Muscle of arm (tissue), 14 donors: ENCODE results near the gene ANKRD53. TPM values are rescaled to one million over a fixed set of nuclear protein-coding genes. Genes with fewer than 3 reads are reported as not detected.
A peak's percentile ranks its signal among the peaks of the same experiment; 100 is the strongest.

Source experiments
- DNase-seq: peaks from one replicate; pipeline ENCODE4 v3.0.0-alpha.2; 2013
- long read RNA-seq, 11 donors: transcript quantifications; one replicate each; lab custom pipeline, GENCODE V29; 2026
- polyA plus RNA-seq, 12 donors: library from polyadenylated mRNA; unstranded; fragments of 120-200 nt; gene quantifications; one replicate each; pipeline ENCODE4 v1.2.1, GENCODE V29; 2013; ENCODE audit not compliant: insufficient read length in 12 of 12

Gene ANKRD53, protein sequence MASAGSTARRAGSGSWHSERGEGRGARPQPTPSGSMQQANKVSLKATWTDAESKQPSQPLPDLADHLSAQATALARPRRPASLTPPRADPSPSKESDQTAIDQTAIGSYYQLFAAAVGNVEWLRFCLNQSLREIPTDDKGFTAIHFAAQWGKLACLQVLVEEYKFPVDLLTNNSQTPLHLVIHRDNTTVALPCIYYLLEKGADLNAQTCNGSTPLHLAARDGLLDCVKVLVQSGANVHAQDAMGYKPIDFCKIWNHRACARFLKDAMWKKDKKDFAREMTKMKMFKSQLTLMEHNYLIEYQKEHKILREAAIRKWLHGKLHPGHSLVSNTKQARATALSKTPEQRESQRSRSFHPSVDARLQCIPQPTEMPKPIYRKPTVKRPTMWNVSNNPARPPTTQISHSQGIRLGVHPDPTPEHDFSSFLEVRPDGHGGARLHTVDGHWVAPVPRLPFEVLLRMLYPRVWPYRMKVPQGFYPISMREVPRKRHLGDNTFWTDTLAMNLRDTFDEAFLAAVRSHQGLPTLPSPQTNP
- polyA plus RNA-seq = 1 to 10 TPM in 8 of 12 donors, under 1 TPM in 2, not detected in 2; 0.71 to 2.6 (median 1.3) TPM
- long read RNA-seq, donor 1 = 0 reads
- long read RNA-seq, donor 2 = 0 reads
- long read RNA-seq, donor 3 = 0 reads
- long read RNA-seq, donor 4 = 0 reads
- long read RNA-seq, donor 5 = 0 reads
- long read RNA-seq, donor 6 = 0 reads
- long read RNA-seq, donor 7 = 0 reads
- long read RNA-seq, donor 8 = 0 reads
- long read RNA-seq, donor 9 = 0 reads
- long read RNA-seq, donor 10 = 0 reads
- long read RNA-seq, donor 11 = 0 reads

DNA sequence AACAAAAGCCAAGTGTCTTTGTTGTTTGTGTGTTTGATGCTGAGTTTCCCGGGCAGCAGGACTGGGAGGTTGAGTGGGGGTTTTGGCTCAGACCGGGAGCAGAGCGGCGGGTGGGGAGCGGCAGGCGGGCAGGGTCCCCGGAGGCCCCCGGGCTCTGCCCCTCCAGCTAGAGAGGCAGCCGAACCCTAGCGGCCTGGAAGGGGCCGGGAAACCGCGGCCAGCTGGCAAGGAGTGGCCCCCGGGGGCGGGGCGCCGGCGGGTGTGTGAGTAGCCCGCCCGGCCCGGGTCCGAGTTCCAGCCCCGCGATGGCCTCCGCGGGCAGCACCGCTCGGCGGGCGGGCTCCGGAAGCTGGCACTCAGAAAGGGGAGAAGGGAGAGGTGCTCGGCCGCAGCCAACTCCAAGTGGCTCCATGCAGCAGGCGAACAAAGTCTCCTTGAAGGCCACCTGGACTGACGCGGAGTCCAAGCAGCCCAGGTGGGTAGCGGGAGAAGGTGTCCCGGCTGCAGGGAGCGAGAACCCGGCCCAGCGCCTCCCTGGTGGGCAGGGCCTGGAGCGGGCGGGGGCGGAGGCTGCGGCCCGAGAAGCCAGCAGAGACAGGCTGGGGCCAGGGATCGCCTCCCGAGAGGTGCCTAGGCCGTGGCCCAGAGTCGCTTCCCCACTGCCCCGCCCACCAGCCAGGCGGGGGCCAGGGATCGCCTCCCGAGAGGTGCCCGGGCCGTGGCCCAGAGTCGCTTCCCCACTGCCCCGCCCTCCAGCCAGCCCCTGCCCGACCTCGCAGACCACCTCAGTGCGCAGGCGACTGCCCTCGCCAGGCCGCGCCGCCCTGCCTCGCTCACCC, at the start of gene ANKRD53:
TSS of gene ANKRD53 (plus strand) at position 290 of the 839 bp plus-strand sequence. CDS start at position 306, 16 bp downstream.
- DNase-seq = peak; percentile 48

DNA sequence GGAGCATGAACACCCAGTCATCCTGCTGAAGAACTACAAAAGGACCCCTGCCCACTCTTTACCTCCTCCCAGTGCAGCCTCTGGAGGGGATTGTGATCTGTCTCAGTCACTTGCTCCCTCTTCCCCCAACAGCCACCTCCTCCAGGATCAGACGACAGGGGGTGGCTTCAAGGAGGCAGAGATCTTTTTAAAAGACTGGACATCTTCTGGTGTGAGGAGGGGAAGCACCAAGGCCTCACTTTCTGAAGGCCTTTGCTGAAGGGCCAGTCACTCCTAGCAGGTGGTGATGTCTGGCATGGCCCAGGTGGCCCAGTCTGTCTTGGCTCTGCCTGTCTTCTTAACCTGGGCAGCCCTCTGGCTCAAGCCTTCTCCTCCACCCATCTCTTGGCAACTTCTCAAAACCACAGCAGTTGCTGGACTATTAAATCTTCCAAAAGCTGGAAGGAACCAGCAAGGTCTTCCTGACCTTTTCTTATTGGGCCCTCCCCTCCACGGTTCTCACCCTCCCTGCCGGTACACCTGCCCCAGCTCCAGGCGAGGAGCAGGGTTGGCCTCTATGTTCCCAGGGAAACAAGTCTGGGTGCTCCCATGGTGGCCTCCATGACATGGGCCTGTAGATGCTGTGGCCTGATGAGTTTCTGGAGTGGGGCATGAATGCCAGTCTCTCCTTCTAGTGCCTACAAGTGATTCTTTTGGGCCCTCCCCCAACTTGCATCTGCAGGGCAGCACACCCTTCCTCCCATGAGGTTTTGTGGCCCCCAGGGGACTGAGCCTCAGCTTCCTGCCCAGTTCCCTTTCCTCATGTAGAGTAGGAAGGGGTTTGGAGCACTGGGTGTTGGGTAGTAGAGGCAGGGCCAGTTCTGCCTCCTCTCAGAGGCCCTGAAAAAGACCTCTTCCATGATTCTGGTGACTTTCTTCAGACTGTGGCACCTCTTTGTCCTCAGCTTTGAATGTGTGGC, 47.8 kb upstream of the ANKRD53 start:
- DNase-seq = no peak

DNA sequence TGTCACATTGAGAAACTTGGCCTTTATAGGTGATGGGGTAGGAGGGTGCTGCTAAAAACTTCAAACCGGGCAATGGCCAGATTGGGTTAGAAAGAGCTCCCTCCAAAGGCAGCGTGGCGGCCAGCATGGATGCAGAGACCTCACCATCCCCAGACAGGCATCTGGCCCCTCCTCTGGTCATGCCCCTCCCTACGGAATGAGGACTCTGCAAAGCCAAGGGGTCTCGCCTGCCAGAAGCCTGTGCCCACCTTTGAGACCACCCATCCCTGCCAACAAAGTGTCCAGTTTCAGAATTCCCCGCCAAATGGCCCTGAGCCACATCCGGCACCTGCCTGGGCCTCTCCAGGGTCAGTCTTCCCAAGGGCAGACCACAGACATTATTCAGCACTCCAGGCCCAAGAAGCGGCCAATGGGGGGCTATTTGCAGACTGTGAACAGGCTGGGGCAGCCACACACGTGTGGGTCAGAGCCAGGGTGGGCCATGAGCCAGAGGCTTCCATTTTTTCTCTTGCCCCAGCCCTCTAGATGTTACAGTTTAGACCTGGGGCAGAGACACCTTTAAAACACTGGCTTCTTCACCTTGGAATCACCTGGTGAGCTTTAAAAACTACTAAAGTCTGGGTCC, 46.9 kb upstream of the ANKRD53 start:
- DNase-seq = no peak

DNA sequence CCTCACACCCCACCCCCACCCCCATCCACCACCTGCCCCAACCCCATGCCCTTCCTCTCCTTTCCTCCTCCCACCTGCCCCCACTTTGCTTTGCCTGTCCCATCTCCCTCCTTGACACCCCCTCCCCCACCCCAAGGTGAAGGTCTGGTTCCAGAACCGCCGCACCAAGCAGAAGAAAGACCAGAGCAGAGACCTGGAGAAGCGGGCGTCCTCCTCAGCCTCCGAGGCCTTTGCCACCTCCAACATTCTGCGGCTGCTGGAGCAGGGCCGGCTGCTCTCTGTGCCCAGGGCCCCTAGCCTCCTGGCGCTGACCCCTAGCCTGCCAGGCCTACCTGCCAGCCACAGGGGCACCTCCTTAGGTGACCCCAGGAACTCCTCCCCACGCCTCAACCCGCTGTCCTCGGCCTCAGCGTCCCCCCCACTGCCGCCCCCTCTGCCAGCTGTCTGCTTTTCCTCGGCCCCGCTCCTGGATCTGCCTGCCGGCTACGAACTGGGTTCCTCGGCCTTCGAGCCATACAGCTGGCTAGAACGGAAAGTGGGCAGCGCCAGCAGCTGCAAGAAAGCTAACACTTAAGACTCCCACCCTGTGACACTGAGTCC, 45.7 kb upstream of the ANKRD53 start:
- DNase-seq = no peak

DNA sequence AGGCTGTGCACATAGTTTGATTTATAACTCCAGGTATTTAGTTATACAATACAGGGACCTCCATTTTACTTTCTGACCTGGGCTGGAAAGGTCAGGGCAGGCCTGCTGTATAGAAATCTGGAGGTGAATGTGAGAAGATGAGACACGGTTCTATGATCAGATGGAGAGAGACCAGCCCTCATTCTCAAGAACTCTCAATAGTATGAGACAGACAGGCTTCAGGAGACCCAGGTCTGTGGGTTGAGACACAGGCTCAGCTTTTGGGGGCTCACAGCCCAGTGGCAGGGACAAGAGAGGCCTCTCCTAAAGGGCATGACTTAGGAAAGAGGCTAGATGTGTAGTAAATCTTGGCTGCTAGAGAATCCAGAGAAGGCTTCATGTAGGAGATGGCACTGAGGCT, 43.4 kb upstream of the ANKRD53 start:
- no peak for DNase-seq

DNA sequence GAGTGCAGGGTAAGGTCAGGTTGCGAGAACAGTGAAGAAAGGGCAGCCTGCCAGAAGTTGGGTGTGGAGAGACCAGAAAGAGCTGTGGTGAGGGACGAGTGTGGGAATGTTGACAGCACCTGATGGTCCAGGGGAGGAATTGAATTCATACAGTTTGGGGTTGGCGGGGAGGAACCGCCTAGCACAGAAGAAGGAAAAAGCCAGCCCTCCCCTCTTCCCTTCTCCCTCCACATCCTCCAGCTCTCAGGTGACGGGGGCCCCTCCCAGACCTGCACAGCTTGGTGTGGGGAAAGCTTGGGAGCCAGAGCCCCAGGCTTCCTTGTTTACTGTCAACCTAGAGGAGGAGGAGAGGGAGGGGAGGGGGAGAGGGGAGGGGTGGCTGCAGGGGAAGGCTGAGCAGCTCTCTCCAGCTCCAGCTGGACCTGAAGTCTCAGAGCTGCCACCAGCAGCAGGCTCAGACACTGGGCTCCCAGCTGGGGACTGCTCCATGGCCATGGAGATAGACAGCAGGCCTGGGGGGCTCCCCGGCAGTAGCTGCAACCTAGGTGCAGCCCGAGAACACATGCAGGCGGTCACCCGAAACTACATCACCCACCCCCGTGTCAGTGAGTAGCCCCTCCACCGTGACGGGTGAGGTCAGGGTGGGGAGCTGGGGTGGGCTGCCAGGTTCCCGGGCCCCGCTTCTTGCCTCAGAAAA, 42.8 kb upstream of the ANKRD53 start, which contains the start of gene ATP6V1B1:
TSS of gene ATP6V1B1 (plus strand) at position 433 of the 697 bp plus-strand sequence. CDS start at position 488, 55 bp downstream.
- no peak for DNase-seq

DNA sequence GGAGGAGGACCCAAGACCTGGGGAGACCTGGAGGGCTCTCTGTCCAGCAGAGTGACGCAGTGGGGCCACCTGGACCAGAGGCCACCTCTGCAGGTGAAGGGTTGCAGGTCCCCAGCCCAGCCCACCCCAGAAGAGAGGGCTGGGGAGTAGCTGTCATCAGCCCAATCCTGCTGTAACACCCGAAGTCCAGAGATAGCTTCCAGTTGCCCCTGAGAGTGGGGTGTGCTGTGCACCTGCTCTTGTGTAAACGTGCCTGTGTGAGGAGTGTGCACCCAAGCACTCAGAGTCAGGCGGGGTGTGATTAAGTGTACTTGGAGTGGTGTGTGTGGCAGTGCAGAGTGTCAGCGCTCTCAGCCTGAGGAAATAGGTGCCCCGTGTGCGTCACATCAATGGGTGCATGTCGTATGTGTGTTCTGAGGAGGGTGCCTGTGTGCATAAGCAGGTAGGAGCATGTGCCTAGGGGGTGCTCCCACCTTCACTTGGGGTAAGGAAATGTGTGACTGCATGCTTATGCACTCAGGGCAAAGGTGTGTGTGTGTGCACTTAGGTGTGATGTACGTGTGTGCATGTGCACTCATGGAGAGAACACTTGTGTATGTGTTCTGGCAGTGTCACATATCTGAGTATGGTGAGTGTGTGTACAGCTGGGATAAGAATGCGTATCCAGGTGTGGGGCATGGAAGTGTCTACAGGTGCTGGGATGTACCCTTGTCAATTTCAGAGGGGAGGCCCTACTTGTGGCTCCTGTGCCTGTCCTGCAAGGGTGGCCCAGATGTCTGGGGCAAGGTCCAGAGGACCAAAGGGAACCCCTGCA, 42.1 kb upstream of the ANKRD53 start:
- DNase-seq = no peak

DNA sequence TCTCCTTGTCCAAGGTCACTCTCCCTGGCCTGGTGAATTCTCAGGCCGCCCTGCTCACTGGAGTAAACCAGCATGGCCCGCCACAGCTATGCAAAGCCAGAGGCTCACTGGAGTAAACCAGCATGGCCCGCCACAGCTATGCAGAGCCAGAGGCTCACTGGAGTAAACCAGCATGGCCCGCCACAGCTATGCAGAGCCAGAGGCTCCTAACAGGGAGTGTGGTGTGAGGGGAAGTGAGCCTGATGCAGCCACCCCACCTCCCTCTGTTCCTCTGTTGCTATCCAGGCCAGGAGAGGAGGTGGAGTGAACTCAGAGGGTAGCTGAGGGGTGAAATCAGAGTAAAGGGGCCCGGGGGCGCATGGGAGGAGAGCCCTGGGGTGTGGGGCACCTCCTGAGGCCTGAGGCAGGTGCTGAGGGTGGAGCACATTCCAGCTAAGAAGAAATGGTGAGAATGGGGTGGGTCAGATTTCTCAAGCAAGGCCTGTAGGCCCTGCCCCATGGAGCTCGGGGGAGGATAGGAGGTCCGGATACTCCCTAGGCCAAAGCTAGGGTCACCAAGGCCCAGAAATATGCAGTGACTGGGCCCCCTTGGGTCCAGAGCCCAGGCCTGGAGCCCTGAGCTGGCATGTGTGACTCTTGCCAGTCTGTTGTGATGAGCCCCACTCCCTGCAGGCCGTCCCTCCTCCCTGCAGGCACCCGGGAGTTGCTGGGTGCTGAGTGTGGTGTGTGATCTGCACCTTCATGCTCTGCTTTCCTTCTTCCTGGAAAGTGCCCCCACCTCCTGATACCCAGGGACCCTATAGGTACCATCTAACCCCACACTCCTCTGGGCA, 41.2 kb upstream of the ANKRD53 start:
- DNase-seq = no peak

DNA sequence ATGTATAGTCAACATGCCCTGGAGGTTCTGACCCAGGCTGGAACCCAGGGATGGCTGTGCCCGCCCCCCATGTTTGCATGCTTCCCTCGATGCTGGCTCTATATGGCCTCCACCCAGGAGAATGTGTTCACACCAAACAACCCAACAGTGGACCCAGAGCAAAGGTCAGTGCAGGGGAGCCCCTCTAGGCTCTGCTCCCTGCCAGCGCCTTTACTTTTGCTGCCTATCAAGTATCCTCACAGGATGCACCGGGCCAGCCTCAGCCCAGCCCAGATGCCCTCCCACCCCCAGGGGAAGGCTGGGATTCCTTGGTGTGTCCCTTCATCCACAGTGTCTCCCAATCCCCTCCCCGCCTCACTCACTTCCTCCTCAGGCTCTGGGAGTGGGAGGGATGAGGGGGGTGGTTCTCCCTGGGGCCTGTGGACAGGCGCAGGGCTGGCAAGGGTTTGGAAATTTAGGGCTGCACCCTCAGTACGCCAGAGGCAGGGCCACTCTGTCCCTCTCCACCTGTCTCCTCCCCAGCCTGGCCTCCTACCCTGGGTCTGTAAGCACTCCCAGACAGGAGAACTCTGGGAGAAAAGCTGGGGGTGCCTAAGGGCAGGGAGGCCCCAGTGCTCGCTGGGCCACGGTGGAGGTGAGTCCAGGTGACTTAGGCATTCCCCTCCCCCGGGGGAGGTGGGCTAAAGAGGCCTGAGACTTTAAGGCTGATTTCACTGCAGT, 40.4 kb upstream of the ANKRD53 start:
- DNase-seq = no peak

DNA sequence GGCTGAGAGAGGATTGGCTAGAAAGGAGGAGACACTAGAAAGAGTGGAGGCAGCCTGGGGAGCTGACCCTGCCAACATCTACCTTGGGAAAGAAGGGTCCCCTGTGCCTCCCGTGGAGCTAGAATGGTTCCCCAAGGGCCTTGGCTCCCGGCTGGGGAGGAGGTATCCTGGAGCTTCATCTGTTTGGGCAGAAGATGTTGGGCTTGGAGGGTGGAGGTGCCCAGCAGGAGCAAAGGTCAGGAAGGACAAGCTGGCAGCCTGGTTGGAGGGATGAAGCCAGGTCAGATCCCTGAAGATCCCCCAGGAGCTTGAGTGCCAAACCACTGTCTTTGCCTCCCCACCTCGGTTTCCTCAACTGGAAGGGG, 39.9 kb upstream of the ANKRD53 start:
- no peak for DNase-seq

DNA sequence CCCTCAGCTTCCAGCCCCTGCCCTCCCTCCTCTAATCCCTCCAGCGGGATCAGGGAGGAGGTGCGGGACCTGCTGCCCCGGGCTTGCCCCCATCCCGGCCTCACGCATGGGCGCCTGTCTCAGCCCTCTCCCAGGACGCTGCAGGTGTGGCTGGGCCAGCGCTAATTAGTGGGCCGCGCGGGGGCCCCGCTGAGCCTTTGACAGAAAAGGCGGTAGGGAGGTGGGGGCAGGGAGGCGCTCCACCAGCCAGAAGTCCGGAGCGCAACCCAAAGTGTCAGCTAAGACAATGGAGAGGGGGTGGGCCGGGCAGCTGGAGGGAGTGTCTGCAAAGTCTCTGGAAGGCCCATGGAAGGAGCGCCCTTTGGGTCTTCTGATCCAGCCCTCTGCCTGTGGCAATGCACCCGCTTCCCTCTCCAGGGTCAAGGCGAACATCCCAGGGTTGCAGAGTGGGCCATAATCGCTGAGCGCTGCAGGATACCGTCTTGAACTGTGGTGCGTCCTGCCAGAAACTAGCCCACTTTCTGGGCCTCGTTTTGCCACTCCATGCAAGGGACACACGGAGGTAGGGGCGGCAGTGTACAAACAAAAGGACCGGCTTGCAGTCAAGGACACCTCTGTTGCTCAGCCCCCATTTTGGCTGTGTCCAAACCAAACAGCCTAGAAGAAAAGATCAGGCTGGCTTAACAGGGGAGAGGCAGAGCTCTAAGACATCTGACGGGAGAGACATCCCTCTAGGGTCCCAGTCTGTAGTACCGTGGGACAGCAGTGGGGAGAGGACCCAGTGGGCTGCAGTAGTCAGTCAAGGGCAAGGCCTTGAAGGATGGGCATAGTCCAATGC, 39.2 kb upstream of the ANKRD53 start:
- no peak for DNase-seq

DNA sequence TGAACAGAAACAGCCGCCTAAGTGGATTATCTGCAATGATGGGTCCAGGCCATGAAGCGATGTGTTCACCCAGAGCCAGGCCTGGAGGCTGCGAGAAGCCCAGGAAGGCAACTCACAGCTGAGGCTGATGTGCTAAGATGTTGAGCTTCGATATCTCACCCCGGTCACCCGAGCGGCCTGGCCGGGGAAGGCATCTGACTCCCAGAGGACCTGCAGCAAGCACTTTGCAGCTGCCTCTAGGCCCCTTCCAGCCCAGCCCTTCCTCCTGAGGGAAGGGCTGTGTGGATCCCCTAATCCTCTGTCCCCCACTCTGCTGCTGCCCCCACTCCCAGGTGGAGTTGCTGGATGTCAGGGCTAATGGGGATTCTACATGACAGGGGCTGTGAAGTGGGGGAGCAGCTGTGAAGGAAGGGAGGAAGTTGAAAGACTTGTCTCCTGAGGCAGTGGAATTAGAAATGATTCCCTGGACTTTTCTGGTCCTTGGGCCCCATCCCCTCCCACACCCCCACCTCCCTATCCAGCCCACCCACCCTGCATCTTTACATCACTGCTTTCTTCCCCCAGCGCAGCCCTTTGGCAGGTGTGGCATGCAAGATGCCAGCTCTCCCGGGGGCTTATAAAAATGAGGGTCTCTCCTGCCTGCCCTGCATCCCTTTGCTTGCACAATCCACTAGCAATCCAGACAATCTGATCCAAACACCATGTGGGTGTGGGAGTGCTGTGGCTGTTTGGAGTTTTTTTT, 38.4 kb upstream of the ANKRD53 start:
- DNase-seq = no peak

DNA sequence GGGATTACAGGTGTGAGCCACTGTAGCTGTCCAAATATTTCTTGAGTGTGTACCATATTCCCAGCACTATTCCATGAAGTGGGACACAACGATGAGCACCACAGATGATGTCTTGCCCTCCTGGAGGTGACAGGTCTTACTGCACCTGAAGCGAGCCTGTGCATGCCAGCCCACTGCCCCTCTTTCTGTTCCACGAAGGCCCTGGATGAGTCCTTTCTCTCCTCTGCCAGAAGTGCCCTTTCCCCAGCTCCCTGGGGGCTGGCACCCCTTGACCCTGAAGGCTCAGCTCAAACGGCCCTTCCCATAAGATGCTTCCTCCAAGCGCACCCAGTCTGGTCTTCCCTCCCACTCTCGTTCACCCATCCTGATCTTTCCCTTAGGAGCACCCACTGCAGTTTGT, 37.2 kb upstream of the ANKRD53 start:
- DNase-seq = no peak

DNA sequence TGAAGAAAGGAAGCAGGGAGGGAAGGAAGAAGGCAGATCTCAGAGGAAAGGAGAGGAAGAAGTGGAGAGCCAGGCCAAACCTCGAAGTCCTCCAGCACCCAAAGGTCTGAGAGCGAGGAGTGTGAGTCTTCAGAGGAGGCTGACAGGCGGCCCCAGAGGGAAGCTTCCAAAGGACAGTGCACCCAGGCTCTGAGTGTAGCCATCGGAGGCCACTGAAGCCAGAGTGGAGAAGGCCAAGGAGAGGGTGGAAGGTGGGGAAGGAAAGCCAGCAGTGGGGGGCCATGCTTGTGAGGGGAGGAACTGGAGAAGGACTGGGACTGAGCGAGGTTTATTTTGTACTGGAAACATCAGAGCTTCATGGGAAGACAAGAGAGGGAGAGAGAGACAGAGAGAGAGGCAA, 36.7 kb upstream of the ANKRD53 start:
- no peak for DNase-seq
